Measurements from ENCODE around the gene TTBK1.

Gene TTBK1

DNA sequence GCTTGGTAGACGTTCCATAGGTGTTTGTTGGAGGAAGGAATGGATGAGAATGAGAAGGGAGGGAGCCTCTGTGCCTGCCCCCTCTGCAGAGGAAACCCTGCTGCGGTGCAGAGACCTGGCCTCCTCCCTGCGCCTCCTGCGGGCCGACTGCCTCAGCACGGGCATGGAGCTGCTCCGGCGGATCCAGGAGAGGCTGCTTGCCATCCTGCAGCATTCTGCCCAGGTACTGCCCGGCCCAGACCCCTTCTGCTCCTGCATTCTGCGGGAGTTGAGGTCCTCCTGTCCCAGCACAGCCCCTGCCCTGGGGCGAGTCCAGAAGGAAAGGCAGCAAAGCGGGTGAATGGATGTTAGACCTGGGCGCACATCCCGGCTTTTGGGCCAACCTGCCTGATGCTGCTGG is 20.1 kb upstream of the TTBK1 start:
- DNase-seq (ENCODE audit: low spot score) = no peak

DNA sequence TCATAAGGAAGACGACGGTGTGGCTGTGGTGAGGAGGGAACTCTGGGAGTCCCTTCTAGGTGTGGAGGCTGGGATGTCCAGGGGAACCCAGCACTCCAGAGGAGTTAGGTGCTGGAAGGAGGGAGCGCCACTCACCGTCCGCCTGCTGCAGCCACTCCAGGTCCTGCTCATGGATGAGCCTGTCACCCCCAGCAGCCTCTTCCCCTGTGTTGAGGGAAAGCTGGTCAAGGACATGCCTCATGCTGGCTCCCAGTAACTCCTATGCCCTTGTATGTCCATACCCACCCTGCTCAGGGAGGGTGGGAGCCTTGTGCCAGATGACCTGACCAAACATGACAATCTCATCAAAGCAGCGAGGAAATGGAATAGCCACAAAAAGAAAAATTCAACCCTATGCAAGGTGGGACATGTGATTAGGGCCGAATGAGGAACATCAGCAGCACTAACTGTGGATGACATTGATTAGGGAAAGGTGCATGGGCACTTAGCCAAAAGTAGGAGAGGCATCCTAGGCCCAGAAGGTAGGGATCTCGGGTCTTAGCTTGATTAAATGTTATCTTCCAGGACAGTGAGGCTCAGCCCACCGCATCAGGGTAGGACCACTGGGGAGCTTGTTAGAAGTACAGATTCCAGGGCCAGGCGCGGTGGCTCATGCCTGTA is 17.0 kb upstream of the TTBK1 start:
- DNase-seq (ENCODE audit: low spot score) = no peak

DNA sequence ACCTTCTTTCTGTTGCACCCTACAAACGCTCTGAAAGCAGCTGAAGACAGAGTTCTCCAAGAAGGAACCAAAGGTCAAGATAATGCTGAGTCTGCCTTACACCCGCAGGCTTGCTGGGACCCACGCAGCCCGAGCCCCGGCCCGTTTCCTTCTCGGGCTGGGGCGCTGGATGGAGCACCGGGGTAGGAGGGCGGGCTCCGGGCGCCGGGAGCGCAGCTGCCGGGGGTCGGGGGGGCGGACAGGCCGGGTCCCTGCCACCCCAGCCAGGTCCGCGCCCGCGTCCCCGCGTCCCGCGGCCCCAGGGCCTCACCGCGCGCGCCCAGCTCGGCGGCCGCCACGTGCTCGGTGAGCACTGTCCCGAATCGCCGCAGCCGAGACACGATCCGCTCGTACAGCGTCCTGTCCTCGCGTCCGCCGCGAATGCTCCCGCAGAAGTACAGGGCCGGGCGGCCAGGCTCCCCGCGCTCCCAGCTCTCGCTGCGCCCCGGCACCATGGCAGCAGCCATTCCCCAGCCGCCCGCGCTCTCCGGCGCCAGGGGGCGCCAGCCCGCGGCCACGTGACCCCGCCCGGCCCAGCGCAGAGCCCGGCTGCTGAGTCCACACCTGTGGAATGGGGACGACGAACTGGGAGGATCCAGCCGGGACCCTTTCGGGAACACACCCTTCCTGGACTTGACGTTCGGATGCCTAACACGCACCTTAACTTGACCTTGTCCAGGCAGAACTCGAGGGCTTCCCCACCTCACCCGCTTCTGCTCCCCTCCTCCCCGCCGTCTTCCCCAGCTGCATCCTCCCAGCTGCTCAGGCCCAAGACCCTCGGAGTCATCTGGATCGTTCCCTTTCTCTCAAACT is 14.1 kb upstream of the TTBK1 start, which contains the start of gene DNPH1:
TSS of gene DNPH1 (minus strand) at position 531 of the 852 bp plus-strand sequence. CDS start at position 506, 25 bp downstream.
- DNase-seq (ENCODE audit: low spot score) = peak; percentile 81

DNA sequence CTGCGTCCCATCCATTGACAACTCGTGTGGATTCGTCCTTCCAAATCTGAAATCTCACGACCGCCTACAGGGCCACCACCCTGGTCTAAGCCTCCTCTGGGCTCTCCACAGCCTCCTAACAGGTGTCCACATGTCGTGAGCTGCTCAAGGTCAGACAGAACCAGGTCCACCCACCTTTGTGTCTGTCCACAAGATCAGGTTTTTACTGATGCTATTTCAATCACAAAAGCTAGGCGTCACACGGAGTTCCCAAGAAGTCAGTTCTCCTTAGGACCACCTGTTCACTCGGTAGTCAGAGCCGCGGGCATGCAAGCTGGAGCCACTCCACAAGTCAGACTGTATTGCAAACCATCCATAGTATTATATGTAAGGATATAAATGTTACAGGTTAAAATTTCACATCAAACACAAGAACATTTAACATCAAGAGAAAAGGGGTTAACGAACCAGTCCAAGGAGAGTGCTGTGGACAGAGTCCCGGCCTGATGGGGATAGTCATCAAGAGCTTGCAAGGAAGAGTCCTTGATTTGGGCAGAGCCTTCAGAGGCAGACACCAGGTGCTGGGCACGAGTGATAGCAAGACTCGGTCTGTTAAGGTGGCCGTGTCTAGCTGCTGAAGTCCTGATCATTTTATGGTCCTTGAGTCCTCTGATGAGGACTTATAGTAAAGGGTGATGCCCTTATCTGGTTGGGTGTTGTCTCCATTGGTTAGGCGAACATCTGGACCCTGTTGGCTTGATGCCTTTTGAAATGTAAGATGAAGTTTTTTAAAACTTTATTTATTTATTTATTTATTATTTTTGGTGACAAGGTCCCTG is 13.3 kb upstream of the TTBK1 start:
- no peak for DNase-seq (ENCODE audit: low spot score)

DNA sequence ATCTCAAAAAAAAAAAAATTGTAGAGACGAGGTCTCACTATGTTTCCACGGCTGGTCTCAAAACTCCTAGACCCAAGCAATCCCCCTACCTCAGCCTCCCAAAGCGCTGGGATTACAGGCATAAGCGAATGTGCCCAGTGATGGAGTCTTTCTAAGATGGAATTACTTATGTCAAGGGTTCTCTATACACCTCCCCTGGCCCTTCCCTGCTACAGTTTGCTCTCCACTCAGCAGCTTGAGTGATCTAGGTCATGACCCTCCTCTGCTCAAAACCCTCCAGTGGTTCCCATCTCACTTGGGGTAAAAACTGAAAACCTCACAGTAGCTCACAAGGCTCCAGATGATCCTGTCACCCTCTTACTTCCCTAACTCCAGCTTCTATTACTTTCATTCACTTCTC is 12.2 kb upstream of the TTBK1 start:
- no peak for DNase-seq (ENCODE audit: low spot score)

GRCh38 chr6:43231735-43232450 is 11.4 kb upstream of the TTBK1 start:
- DNase-seq (ENCODE audit: low spot score) = no peak

DNA sequence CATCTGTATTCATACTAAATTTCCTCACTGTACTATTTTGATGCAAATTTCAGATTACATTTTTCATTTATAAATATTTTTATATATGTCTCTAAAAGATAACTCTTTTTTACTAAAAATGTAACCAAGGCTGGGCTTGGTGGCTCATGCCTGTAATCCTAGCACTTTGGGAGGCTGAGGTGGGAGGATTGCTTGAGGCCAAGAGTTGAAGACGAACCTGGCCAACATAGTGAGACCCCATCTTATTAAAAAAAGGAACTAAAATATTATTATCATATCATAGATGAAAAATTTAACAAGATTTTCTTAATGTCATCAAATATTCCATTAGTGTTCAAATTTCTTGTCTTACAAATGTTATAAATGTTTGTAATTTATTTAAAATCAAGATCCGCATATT is 7.4 kb upstream of the TTBK1 start:
- no peak for DNase-seq (ENCODE audit: low spot score)

GRCh38 chr6:43239054-43239453 is 4.2 kb upstream of the TTBK1 start:
- DNase-seq (ENCODE audit: low spot score) = no peak

- DNase-seq (ENCODE audit: low spot score) = no peak
Measured at GRCh38 chr6:43240950-43241349, 2.3 kb upstream of the TTBK1 start.

DNA sequence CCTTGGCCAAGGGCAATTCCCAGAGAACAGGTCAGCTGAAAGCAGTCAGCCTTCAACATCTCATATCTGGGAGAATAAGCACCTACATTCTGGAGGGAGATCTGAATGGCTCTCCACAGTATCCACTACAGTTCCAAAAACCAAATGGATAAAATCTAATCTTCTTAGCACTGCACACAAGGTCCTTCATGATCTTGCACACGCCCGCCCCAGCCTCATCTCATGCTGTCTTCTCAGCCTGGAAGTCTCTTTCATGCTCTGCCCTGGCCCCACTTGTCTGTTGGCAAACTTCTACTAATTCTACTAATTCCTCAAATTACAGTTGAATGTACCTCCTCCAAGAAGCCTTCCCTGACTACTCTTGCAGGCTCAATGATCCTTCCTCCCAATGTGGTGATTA is 1.8 kb upstream of the TTBK1 start:
- no peak for DNase-seq (ENCODE audit: low spot score)

- DNase-seq (ENCODE audit: low spot score) = no peak
Measured at GRCh38 chr6:43243664-43244321, 512 bp downstream of the TTBK1 start.

DNA sequence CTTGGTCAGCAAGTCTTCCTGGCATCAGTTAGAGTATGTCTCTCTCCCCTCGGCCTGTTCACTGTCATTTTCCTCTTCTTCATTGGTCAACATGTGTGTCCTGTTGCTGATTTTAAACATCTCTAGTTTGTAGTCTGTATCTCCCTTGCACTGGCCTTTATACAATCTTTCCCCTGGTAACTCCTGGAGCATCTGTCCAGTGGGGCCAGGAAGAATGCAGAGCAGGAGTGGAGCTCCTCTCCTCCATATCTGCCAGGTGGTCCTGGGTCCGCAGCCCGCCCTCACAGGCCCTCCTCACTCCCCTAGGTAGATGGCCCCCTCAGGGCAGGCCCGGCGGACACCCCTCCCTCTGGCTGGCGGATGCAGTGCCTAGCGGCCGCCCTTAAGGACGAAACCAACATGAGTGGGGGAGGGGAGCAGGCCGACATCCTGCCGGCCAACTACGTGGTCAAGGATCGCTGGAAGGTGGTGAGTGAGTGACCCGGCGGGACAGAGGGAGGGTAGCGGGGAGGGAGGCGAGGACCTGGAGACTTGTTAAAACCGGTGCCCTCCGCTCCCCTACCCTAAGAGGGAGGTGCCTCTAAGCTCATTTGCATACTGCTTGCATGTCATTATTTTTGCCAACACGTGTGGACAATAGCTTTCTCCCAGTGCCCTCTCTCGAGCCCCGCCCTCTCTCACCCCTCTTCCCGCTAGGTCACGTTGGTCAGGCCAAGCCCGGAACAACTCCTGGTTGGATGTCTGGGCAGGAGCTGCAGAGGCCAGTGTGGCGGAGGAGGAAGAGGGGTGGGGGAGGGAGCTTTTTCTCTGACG is 3.2 kb downstream of the TTBK1 start:
- no peak for DNase-seq (ENCODE audit: low spot score)

GRCh38 chr6:43247114-43247999 is 4.1 kb downstream of the TTBK1 start:
- DNase-seq (ENCODE audit: low spot score) = peak; percentile 93

- DNase-seq (ENCODE audit: low spot score) = no peak
Measured at GRCh38 chr6:43248101-43248500, 4.8 kb downstream of the TTBK1 start.

DNA sequence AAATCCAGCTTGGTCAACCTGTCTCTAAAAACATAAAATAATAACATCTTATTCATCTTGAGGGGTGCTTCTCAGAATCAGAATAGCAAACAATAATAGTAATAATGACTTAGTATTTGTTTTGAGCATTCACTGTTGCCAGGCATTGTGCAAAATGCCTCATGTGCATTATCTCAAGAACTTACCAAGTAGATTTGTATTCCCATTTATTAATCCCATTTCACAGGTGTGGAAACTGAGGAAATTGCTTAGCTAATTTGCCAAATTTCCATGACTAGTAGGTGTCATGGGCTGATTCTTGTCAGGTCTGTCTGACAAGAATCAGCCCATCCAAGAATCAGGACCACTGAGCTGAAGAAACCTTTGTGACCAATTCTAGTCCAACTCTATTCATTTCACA is 5.5 kb downstream of the TTBK1 start:
- DNase-seq (ENCODE audit: low spot score) = no peak

DNA sequence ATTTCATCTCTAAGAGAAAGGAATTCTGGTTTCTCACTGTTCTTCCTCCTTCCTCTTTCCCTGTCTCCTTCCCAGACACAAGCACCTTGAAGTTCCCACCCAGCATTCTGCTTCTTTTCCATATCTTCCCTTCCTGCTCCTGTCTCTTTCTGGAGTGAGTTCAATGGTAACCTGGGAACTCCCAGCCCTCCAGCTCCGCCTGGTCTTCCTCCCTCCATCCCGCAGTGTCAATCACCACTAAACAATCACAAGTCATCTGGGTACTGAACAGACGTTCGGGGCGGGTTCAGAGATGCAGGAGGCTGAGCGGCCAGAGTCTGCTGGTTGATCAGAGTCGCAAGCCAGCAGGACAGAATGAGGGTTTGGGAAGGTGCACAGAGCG is 7.7 kb downstream of the TTBK1 start:
- DNase-seq (ENCODE audit: low spot score) = no peak

DNA sequence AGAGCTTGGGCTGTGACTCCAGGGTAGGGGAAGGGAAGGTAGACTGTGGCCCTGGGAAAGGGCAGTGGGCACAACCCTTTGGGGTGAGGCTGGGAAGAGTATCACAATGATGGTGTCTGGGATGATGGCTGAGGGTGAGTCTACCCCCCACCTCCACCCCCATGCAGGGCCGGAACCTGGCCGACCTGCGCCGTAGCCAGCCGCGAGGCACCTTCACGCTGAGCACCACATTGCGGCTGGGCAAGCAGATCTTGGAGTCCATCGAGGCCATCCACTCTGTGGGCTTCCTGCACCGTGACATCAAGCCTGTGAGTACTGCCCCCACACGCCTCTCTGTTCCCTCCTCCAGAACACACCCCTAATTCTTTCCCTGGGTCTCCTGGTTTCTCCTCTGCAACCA is 10.1 kb downstream of the TTBK1 start:
- no peak for DNase-seq (ENCODE audit: low spot score)

DNA sequence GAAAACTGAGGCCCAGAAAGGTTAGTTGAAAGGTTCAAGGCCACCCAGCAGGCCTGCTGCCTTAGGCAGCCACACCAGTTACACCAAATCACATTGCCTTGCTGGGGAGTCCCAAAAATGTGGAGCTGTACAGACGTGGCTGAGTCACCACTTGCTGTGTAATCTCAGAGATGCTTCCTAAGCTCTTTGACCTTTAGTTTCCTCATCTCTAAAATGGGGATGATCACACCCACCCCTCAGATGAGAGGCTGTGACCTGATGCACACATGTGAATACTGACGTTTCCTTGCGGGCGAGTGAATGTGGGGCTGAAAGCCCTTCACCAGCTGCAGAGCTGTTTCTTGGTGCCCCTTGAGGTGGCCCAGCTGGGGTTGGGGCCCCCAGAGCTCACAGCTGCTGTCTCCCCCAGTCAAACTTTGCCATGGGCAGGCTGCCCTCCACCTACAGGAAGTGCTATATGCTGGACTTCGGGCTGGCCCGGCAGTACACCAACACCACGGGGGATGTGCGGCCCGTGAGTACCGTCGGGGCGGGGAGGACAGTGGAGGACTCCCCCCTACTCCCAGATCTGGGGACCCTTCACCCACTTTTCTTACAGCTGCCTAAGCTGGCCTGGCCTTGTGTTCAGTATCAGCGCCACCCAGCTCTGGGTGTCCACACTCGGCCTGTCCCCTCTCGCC is 11.0 kb downstream of the TTBK1 start:
- no peak for DNase-seq (ENCODE audit: low spot score)

GRCh38 chr6:43254846-43255245 is 11.6 kb downstream of the TTBK1 start:
- no peak for DNase-seq (ENCODE audit: low spot score)
